Epithelial cell of esophagus (primary cell): ENCODE measurements around the gene TOR1AIP2.

Experiments
- DNase-seq: peaks from one replicate; pipeline ENCODE4 v3.0.0; 2010; ENCODE audit warnings: low read depth
- H3K4me3 ChIP-seq: 2 replicates; pipeline ENCODE4 v1.5.1; 2011; ENCODE audit warnings: mild to moderate bottlenecking, low read length, control low read depth
- TF ChIP-seq, protein P1 (sequence below): IDR thresholded peaks from 2 replicates; pipeline ENCODE4 v1.5.1; 2011; ENCODE audit warnings: low read depth, mild to moderate bottlenecking, low read length, control low read depth, inconsistent platforms; ENCODE audit not compliant: insufficient read depth; ENCODE audit errors: missing control alignments

Gene TOR1AIP2

DNA sequence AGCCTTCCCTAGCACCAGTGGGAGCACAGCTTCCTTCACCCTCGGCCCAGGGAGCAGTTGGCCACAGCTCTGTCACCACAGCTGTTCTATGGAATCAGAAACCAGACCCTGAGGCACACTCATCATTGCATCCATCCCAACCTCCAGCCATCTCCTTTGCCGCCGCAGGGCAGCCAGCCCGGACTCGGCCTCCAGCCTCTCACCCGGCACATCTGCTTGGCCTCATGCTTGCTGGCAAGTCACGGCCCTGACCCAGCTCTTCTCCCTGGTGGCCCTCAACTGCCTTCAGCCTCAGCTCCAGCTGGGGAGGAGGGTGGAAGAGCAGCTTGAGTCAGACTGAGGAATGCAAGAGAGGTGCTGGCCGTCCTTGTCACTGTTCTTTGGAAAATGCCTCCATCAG lies 59.8 kb downstream of the TOR1AIP2 start:
- DNase-seq = no peak

DNA sequence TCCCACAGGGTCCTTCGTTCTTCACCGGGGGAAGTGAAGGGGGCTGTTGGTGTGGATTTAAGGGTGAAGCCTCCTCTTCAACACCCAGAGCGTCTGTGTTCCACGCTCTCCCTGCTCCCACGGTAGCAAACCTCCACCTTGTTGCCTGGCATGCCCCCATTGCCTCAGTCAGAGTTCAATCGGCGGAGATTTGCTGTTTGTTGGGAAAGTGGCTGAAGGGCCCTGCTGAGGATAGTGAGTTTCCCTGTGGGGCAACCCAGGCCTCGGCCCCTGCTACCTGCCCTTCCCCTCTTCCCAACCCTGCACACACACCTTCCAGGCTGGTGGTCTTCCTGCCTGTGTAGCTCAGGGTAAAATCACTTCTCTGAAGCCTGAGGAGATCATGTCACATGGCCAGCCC lies 60.5 kb downstream of the TOR1AIP2 start:
- TF ChIP-seq, protein P1, sequence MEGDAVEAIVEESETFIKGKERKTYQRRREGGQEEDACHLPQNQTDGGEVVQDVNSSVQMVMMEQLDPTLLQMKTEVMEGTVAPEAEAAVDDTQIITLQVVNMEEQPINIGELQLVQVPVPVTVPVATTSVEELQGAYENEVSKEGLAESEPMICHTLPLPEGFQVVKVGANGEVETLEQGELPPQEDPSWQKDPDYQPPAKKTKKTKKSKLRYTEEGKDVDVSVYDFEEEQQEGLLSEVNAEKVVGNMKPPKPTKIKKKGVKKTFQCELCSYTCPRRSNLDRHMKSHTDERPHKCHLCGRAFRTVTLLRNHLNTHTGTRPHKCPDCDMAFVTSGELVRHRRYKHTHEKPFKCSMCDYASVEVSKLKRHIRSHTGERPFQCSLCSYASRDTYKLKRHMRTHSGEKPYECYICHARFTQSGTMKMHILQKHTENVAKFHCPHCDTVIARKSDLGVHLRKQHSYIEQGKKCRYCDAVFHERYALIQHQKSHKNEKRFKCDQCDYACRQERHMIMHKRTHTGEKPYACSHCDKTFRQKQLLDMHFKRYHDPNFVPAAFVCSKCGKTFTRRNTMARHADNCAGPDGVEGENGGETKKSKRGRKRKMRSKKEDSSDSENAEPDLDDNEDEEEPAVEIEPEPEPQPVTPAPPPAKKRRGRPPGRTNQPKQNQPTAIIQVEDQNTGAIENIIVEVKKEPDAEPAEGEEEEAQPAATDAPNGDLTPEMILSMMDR = no peak
- H3K4me3 ChIP-seq = no peak overlapping the region
- no peak for DNase-seq

More for the DNA sequence above, 59.8 kb downstream of the TOR1AIP2 start:
- no peak overlapping the region for H3K4me3 ChIP-seq
- TF ChIP-seq, protein P1 = no peak

DNA sequence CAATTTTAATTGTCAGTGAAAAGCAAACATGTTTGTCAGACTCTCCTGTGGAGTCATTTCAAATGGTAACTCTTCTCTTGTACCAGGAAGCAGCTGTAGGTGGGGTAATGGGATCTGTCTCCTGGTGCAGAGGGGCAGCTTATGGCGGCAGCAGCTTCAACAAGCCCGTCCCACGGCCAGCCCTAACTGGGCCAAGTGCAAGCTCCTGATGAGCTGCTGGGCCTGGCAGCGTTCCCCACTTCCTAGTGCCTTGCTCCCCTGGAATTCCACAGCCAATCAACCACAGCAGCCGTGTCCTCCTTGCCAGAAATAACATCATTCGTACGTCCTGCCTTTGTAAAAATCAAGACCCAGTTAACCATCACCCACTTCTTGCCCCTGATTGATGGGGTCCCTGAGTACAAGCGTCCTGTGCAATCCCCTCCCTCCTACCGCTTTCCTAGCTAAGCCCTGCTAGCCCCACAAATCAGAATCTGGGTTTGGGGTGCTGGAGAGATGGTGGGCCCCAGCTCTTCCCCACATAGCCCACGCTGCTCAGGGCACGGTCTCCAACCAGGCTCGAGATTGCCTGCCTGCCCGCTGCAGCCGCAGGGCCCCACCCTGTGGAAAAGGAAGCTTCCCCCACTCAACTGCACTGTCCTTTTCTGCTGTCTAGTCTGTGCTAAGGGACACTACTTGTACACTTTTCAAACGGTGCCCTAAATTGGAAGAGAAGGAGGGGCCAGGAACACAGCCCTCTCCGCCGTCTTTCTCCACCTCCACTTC lies 61.2 kb downstream of the TOR1AIP2 start:
- DNase-seq = no peak
- TF ChIP-seq, protein P1 = no peak
- H3K4me3 ChIP-seq = no peak overlapping the region

DNA sequence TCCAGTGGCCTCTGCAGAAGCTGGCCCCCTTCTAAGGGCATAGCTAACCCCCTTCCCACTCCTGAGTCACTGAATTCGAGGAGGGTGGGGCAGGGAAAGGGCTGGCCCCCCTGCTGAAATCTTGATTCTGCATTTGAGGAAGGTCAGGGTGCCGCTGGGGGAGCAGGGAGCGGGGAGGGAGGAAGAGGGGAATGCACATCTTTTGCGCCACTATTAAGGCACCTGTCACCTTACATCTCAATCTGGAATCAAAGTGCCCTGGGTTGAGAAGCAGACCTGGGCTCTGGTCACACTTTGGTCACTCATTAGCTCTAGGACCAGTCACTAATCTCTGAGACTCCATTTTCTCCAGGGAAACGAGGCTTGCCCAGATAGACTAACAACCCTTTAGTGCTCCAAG lies 62.0 kb downstream of the TOR1AIP2 start:
- no peak overlapping the region for H3K4me3 ChIP-seq
- TF ChIP-seq, protein P1 = no peak

DNA sequence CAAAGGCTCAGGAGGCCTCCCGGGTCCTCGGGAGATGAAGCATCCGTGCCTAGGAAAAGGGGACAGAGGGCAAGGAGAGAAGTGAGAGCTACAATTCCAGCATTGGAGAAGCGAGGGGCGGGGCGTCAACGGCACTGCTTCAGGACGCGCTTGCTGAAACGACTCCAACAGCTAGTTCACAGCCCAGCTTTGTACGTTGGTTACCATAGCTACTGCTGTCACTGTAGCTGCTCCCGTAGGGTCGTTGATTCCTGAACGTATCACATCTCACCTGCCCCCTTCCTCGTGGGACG lies 63.1 kb downstream of the TOR1AIP2 start:
- no peak for DNase-seq
- TF ChIP-seq, protein P1 = no peak
- peak overlapping the region; percentile 31 for H3K4me3 ChIP-seq

More for the DNA sequence above, 62.0 kb downstream of the TOR1AIP2 start:
- DNase-seq = no peak

DNA sequence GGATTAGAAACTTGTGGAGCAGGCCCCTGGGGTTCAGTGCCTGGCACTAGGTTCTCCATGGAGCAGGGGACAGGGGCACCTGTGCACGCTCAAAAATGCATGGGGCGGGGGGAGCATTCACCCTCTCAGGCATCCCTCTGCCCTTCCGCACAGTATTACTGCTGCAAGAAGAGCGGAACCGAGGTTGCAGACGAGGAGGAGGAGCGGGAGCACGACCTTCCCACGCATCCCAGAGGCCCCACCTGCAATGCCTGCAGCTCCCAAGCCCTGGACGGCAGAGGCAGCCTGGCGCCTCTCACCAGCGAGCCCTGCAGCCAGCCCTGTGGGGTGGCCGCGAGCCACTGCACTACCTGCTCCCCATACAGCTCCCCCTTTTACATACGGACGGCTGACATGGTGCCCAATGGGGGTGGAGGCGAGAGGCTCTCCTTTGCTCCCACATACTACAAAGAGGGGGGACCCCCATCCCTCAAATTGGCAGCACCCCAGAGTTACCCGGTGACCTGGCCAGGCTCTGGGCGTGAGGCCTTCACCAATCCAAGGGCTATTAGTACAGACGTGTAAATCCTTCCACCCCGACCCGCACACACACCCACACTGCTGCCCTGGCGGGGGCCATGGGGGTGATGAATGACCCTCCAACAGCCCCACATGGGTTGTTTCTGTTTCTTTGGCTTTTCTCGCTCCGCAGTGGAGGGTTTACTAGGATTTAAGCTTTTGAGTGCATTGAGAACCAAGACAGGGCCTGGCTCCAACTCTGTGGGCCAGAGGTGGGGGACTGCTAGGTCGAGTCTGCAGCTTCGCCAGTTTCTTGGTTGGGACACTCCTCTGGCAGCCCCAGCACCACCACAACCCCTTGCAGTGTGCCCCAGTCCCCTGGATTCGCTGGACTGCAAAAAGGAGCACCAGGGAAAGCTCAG lies 63.7 kb downstream of the TOR1AIP2 start:
- no peak for DNase-seq
- H3K4me3 ChIP-seq = no peak overlapping the region
- TF ChIP-seq, protein P1 = no peak
